HG02938 (cell line): ENCODE results near the gene CRY1.
"Not testable (repeated sequence)": the region's sequence is repeated elsewhere in the genome, so short reads cannot be mapped to it uniquely, and the experiment has no call there.

Experiments
- ATAC-seq: cut with Tn5 transposase; IDR thresholded peaks from one replicate; pipeline ENCODE4 v1.9.1; 2021; ENCODE audit warnings: mild to moderate bottlenecking, moderate library complexity; ENCODE audit not compliant: unreplicated experiment

Gene CRY1

DNA sequence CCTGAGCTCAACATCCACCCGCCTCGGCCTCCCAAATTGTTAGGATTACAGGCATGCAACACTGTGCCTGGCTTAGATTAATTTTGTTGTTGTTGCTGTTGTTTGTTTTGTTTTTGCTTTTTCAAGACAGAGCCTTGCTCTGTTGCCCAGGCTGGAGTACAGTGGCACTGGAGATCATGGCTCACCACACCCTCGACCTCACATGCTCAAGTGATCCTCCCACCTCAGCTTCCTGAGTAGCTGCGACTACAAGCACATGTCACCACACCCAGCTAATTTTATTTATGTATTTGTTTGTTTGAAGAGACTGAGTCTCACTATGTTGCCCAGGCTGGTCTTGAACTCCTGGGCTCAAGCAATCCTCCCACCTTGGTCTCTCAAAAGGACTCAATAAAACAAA lies 26.7 kb downstream of the CRY1 start:
- ATAC-seq = no peak

DNA sequence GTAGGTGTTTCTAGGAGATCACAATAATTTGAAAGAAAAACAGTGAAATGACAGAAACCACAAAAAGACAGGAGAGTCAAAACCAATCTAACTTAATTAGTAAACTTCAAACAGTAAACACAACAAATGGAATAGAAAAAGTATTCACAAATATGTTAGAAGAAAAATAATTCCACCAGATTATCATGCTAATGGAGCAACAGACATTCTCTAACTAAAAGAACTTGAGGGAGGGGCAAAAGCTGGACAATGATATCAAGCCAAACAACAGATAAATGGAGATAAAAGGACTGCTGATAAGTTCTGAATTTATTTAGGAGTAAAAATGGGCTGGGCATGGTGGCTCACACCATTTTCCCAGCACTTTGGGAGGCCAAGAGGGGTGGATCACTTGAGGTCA lies 28.7 kb downstream of the CRY1 start:
- no peak for ATAC-seq

DNA sequence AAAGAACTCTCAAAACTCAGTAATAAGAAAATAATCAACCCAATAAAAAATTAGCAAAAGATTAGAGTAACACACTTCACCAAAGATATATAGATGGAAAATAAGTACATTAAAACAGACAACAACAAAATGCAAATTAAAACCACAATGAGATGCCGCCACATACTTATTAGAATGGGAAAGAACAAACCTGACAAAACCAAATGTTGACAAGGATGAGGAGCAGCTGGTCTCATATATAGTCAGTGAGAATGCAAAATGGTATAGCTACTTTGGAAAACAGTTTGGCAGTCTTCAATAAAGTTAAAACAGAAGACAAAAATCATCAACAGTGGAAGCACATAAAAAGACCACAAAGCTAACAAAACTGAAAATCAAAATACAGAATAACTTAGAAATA lies 29.1 kb downstream of the CRY1 start:
- no peak for ATAC-seq

DNA sequence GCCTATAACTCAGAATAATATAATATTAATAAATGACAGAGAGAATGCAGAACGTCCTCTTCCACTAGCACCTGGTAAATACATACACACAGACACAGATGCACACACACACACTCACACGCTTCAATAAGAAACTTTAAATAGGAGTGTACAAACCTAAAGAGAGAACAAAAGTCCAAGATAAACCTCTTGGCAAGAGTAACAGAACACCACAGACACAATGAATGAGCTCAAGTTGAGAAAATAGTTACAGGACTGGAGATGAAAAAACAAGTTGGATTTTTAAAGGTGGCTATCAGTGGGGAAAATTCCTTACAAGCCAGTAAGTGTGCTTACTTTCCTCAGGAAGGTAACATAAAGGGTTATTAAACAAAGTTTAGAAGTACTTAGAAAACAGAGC lies 35.2 kb downstream of the CRY1 start:
- no peak for ATAC-seq

DNA sequence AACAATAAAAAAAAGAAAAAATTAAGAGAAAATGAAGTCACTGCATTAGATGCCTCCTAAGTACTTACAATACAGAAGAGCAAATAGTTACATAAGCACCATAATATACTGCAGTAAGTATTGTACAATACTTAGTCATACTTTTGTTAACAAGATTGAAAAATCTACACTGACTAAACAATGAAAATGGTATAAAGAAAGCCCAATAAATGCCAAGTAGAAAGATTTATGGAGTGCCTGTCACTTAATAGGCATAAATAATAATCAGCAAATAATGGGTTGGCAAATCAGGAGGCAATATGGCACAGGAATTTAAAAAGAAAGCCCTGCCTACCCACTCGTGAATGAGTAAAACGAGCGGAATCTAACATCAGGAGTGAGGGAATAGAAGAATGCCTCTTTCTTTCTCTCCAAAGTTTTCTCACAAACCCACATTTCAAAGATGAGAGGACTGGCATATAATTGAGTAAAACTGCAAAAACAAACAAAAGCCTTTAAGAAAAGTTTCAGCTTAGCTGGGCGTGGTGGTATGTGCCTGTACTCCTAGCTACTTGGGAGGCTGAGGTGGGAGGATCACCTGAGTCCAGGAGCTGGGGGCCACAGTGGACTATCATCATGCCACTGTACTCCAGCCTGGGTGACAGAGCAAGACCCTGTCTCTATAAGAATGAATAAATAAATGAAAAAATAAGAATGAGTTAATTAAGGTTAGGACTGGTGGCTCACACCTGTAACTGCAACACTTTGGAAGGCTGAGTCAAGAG lies 36.1 kb downstream of the CRY1 start:
- no peak for ATAC-seq

DNA sequence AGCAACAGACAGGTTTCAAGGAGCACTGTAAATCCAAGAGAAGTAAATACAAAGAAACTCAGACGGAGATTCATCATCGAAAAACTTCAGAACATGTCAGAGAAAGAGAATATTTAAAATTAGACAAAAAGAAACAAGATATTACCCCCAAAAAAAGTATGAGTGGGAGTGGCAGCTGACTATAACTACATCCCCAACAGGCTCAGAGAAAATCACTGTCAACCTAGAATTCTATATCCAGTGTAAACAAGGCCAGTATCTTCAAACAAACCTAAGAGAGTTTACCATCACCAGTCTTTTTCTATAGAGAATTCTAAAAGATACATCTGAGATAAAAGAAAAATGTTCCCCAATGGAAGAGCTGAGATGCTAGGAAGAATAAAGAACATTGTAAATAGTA lies 39.6 kb downstream of the CRY1 start:
- ATAC-seq = no peak

DNA sequence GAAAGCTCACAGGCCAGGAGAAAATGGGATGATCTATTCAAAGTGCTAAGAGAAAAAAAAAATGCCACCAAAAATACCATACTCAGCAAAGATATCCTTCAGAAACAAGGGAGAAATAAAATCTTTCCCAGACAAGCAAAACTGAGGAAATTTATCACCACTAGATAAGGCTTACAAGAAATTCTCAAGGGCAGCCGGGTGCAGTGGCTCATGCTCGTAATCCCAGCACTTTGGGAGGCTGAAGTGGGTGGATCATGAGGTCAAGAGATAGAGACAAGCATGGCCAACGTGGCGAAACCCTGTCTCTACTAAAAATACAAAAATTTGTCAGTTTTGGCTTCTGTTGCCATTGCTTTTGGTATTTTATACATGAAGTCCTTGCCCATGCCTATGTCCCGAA lies 48.2 kb downstream of the CRY1 start:
- ATAC-seq = no peak

DNA sequence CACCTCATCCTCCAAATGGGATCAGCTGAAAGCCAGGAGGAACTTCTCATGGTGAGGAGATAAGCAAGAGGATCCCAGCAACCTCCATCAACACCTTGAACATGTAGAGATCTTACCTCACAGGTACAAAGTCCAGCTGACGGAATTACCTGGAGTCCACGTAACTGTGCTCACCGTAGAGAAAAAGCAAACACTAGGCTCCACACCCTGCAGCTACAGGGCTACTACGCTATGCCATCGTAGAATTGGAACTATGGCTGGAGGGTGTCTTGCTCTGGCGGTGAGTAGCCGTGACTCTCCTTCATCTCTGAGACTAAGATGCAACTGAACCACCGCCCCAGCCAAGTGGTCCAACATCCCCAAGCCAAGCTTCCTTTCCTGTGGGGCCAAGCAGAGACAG lies 50.5 kb downstream of the CRY1 start:
- ATAC-seq = no peak

DNA sequence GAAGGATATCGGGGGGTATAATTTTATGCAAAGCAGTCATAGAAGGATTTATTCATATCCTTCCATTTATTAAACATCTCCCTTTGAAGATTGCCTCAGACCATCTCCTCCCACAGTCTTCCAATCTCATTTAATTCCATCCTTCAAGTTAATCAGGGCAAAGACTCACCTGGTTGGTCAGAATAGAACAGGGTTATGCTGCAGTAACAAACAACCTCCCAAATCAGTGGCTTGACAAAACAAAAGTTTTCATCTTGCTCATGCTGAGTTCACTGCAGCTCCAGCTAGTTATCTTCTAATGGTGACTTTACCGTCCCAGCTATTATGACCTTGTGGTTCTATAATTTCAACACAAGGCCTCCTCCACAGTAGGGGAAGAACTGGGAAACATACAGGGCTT lies 57.6 kb downstream of the CRY1 start:
- no peak for ATAC-seq

DNA sequence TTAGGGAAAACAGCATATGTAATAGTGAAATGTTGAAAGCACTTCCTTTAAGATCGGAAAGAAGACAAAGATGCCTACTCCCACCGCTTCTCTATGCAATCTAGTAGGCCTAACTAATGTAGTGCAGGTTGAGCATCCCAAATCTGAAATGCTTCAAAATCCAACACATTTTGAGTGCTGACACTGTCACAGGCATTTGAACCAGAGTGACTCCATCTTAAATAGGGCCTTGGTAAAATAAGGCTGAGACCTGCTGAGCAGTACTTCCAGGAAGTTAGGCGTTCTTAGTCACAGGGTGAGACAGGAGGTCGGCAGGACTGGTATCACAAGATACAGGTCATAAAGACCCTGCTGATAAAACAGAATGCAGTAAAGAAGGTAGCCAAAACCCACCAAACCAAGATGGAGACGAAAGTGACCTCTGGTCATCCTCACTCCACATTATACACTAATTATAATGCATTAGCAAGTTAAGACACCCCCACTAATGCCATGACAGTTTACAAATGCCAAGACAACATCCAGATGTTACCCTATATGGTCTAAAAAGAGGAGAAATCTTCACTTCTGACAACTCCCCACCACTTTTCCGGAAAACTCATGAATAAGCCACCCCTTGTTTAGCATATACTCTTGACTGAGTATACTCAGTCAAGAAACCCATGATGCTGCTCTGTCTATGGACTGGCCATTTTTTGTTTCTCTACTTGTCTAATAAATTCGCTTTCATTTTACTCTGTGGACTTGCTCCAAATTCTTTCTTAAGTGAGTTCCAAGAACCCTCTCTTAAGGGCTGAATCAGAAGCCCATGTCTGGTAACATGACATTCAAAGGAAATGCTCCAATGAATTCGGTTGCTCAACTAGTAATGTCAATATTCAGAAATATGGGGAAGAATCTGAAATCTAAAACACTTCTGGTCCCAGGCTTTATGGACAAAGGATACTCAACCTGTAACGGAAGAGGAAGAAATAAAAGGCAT lies 59.3 kb downstream of the CRY1 start:
- ATAC-seq = no peak

DNA sequence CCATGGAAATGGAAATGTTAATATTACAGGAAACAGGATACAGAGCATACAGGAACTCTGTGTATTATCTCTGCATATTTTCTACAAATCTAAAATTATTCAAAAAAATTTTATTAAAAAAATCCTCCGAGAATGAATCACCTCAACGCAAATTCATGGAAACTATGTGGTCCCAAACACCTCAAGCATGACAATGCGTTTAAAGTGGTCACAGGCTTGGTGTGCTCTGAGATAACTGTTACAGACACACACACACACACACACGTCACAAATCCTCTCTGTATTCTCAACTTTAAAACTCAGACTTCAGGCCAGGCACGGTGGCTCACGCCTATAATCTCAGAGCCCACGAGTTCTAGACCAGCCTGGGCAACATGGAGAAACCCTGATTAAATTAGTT lies 61.1 kb downstream of the CRY1 start:
- no peak for ATAC-seq

DNA sequence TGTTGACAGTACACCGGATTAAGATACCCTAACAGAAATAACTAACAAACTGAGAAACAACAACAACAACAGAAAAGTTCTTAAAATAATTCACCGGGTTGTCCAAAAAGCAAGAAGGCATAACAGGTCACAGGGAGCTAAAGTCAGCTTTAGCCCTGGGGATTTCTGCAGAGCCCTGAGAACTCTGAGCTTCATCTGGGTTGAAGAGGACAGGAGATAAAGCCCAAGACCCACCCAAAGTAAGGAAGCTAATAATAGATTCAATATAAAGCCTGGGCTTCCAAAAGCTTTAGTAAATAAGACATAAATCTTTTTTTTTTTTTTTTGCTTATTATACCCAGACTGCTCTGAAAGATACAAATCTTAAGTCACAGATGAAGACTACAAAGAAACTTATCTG lies 62.3 kb downstream of the CRY1 start:
- no peak for ATAC-seq

DNA sequence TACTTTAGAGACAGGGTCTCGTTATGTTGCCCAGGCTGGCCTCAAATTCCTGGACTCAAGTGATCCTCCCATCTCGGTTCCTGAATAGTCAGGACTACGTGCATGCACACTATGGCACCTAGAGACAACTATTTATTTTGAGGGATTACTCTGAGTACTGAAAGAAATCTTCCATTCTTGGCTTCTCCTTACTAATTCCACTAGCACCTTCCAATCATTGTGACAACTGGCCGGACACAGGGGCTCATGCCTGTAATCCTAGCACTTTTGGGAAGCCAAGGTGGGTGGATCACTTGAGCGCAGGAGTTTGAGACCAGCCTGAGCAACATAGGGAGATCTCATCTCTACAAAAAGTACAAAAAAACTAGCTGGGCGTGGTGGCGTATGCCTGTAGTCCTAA lies 64.3 kb downstream of the CRY1 start:
- no peak for ATAC-seq

DNA sequence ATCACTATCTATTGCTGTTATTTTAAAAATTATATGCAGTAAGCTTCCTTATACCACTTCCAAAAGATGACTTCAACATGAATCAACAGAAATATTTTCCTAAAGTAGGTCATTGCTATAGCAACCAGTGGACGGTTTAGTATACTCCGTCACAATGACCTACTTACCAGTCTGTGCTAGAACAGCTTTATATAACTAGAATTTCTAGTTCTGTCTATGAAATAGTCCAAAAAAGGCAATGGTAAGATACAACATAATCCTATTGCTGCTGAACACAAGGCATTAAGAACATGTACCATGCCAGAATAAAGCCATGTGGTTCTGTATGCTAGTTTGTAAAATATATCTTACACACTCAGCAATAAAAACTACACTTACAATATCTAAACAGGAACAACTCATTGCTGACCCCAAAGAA lies 65.7 kb downstream of the CRY1 start:
- ATAC-seq = no peak

DNA sequence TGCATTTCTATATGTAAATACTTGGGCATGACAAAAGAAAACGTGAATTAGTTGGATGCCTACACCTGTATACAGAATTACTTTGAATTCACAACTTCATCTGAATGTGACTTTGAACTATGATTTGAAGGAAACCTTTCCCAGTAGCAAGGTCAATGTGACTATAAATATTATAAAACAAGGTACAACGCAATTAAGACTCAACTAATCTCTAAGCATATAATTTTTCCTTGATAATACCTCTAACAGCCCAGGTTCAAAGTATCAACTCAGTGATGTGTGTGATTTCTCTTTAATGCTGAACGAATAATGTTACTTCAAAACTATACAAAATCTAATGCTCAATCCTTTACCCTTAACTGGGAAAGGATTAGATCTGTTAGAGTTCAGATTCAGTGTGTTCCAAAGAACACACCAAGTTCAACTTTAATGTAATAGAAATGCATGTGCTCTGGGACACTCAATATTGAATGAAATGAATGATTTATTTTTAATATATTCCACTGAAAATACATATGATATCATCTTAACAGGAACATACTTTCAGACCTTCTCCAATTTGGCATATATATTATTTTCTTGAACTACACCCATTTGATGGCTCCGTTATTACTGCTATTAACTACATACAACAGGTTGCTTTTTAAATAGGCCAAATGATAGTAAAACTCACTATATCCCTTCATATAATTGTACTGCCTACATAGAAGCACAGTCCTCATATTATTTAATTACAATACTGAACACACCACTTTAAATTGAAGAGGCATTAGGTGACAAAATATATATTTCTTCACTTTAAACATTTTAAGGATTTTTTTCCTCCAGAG lies 66.3 kb downstream of the CRY1 start:
- no peak for ATAC-seq

DNA sequence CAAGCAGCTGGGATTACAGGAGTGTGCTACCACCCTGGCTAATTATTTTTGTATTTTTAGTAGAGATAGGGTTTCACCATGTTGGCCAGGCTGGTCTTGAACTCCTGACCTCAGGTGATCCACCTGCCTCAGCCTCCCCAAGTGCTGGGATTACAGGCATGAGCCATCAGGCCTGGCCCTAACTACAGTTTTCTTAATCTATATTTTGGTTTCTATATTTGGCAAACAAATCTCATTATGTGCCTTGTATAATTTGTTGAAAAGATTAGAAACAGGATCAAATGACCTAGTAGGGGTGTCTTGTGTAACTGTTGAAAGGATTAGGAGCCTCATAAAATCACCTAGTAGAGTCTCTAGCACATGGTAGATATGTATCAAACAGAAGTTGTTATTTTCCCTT lies 67.0 kb downstream of the CRY1 start:
- ATAC-seq = not testable (repeated sequence)

DNA sequence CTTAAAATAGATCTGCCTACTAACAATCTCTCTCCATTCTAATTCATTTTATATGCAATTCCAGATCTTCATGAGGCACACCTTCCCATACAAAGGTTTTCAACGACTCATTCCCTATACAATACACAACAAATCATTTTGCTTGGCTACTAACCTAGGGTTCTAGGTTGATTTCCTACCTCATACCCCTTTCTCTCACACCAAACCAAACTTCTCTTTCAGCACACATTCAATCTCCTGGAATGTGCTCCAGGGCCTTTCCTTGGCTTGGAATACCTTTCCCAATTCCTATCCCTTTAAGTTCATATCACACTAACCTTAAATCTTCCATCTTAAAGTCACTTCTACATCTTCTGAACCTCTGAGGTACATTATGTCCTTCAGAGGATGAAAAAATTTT lies 67.7 kb downstream of the CRY1 start:
- ATAC-seq = no peak

DNA sequence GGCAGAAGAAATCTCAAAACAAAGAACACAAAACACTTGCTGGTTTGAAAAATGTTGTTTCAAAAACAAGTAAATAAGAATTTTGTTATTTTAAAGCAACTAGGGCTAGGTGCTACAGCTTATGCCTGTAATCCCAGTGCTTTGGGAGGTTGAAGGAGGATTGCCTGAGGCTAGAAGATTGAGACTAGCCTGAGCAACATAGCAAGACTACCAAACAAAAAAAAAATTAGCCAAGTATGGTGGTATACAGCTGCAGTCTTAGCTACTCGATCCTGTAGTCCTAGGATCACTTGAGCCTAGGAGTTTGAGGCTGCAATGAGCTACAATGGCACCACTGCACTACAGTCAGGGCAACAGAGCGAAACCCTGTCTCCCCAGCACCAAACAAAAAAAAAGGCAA lies 73.8 kb downstream of the CRY1 start:
- ATAC-seq = no peak

DNA sequence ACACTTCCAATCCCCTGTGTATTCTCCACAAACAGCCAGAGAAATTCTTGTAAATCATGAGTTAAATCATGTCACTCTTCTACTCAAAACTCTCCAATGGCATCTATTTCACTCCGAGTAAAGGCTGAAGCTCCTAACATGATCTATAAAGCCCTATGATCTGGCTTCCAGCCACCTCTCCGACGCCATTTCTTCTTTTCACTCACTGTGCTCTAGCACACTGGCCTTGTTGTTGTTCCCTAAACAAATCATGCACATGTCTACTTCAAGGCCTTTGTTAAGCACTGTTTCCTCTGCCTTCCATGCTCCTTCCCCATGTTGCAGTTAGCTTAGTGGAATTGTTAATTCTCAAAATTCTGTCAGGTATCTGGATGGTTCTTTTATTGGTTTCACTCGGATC lies 76.3 kb downstream of the CRY1 start:
- ATAC-seq = no peak

DNA sequence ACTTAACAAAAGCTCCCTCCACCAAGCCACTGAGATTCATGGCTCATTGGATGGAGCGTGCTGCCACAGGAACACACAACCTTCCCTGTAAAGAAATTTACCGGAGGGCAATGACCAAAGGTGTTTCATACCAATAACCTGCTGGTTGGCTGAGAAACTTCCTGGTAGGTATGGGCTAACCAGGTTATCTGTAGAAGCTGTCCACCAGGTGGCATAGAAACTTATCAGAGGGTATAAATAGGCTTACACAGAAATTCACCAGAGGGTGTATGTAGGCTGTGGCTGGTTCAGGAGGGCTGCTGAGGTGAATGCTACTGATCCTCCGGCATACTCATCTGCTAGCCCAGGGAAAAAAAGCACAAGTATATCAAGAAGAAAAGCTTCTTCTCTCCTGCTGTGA lies 79.3 kb downstream of the CRY1 start:
- ATAC-seq = no peak

DNA sequence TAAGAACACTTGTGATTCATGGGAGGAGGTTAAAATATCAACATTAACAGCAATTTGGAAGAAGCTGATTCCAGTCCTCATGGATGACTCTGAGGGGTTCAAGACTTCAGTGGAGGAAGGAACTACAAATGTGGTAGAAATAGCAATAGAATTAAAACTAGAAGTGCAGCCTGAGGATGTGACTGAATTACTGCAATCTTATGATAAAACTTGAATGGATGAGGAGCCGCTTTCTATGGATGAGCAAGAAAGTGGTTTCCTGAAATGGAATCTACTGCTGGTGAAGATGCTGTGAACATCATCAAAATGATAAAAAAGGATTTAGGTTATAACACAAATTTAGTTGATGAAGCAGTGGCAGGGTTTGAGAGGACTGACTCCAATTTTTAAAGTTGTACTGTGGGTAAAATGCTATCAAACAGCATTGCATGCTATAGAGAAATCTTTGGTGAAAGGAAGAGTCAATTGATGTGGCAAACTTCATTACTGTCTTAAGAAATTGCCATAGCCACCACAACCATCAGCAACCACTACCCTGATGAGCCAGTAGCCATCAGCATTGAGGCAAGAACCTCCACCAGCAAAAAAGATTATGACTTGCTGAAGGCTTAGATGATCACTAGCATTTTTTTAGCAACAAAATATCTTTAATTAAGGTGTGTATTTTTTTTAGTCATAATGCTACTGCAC lies 80.5 kb downstream of the CRY1 start:
- ATAC-seq = no peak
